ENCODE results near the gene REX1BD.
A peak's percentile ranks its signal among the peaks of the same experiment; 100 is the strongest.
"Not testable (repeated sequence)": the region's sequence is repeated elsewhere in the genome, so short reads cannot be mapped to it uniquely, and the experiment has no call there.

Gene REX1BD

DNA sequence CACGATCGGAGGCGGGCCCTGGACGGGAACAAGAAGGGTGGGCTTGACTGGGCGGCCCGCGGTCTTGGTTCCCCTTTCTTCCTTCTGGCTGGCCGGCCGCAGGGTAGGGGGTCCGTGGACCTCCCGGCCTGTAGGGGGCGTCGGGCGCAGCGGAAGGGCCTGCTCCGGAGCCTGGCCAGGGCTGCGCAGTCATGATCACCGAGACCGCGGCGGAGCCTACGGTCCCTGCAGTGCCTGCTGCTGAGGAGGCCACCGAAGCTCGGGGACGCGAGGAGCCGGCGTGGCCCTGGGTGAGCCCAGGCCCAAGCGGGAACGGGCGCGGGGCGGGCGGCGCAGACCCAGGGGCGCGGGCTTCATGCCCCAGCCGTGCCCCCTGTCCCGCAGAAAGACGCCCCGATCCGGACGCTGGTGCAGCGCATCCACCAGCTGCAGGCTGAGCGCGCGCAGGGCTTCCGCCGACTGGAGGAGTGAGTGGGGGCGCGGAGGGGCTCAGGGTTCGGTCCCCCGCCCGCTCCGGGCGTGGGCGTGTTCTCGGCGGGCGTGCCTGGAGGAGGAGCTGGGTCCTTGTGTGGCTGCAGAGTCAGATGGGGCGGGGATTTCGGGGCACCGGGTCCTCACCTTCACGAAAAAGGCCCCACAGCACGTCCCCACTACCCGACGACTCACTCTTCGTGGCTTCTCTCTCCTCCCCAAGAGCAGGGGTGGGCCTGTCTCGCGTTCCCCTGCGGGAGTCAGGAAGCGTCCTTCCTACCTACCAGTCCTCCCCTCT, at the start of gene REX1BD:
TSS of gene REX1BD (plus strand) at position 188 of the 769 bp plus-strand sequence. CDS start at position 192, 4 bp downstream.
- H3K4me3 ChIP-seq: peak within 1 kb of the TSS; percentile 95
- DNase-seq (ENCODE audit: low spot score): peak; percentile 89
- H3K27ac ChIP-seq: peak within 1 kb of the TSS; percentile 72 to 94
- TF ChIP-seq, protein P1, sequence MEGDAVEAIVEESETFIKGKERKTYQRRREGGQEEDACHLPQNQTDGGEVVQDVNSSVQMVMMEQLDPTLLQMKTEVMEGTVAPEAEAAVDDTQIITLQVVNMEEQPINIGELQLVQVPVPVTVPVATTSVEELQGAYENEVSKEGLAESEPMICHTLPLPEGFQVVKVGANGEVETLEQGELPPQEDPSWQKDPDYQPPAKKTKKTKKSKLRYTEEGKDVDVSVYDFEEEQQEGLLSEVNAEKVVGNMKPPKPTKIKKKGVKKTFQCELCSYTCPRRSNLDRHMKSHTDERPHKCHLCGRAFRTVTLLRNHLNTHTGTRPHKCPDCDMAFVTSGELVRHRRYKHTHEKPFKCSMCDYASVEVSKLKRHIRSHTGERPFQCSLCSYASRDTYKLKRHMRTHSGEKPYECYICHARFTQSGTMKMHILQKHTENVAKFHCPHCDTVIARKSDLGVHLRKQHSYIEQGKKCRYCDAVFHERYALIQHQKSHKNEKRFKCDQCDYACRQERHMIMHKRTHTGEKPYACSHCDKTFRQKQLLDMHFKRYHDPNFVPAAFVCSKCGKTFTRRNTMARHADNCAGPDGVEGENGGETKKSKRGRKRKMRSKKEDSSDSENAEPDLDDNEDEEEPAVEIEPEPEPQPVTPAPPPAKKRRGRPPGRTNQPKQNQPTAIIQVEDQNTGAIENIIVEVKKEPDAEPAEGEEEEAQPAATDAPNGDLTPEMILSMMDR (IDR thresholded peaks at IDR 0.05): peak; percentile 66

DNA sequence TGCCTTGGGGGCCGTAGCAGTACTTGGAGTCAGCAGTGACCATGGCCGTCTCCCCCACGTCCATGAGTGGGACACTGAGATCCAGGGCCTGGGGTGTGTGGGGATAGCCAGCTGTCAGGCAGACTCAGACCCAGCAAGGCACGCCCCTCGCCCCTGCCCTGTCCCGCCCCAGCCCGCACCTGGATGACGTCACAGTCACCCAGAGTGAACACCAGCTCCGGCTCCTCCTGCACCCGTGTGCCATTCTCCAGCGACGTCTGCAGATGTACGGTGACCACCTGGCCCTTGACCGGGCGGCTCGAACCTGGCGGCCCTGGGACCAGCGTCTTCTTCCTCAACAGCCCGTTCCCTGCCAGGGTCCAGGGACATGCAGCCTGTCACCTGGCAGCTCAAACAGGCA, 49.2 kb upstream of the REX1BD start:
- TF ChIP-seq, protein P1 (IDR thresholded peaks at IDR 0.05): no peak
- DNase-seq (ENCODE audit: low spot score): no peak
- Histone ChIP-seq H3K4me3 (no peak overlapping the region), H3K27ac (no peak overlapping the region)

DNA sequence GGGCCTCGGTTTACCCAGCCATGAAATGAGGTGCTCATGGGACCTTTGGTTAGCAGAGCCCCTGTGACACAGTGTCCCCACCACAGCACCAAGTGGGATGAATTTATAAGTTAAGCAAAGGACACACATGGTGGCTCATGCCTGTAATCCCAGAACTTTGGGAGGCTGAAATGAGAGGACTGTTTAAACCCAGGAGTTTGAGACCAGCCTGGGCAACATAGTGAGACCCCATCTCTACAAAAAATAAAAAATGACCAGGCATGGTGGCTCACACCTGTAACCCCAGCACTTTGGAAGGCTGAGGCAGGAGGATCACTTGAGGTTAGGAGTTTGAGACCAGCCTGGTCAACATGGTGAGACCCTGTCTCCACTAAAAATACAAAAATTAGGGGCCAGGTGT, 48.4 kb upstream of the REX1BD start:
- H3K27ac ChIP-seq; DNase-seq (ENCODE audit: low spot score); H3K4me3 ChIP-seq: not testable (repeated sequence)

DNA sequence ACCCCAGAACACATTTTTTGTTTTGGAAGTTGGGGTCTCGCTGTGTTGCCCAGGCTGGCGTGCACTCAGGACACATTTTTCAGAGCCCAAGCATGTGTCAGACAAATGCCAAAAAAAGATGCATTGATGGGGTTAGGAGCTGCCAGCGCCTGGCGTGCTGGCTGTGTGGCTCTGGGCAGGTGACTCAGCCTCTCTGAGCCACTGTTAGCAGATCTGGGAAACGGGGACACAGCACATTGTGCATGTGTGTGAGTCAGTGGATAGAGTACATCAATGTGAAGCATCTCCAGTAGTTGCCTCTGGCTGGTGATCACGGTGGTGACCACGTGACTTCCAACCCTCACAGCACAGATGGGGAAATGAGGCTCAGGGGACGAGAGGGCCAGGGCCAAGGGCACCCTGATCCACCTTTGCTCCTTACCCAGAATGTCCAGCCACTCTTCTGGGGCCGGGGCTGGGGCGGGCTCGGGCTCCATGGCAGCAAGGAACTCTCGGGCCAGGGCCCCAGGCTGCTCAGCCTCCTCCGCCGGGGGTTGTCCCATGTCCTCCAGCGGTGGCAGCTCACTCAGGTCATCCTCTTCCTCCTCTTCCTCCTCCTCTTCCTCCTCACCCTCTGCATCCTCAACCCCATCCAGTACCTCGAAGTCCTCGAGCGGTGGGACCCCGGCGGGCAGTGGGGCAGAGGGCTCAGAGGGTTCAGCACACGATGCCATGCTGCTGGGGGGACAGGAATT, 47.2 kb upstream of the REX1BD start:
- no peak for DNase-seq (ENCODE audit: low spot score)
- no peak overlapping the region for H3K27ac ChIP-seq
- no peak overlapping the region for H3K4me3 ChIP-seq
- TF ChIP-seq, protein P1 (IDR thresholded peaks at IDR 0.05): no peak

DNA sequence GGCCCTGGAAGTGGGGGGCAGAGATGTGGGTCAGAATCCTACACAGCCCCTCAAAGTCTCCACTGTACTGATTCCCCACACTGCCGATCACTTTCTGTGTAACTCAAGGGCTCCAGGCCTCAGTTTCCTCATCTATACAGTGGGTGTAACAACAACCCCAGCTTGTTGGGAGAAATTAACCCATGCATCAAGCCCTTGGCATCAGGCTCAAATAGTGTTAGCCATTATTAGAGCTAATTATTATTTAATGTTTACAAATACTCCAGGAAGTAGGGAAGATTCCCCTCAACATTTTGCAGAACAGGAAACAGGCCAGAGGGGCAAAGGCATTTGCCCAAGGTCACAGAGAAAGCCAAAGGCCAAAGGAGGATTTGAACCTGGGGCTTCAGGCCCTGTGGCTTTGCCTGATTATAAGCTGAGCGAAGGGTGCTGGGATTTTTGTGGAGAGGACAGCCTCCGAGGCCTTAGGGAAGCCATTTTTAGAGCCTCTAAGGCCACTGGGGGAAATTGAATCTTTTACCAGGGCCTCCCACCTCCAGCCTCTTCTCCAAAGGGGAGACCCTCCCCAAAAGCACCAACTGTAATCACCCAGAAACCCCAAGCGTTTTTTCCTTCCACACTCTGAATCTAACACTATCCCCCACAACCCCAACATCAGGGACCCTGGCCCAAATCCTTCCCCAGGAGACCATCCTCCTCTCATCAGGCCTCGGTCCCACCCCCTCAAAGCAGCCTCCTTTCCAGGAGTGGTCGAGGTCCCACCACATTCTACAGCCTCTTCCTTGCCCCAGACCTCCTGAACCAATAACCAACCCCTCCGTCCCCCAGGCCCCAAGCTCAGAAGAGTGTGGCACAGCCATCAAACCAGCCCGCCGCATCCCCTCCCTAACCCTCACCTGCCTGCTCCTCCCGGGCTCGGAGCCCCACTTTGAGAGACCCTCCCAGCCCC, 46.3 kb upstream of the REX1BD start:
- Histone ChIP-seq H3K27ac (peak overlapping the region; percentile 87 to 100), H3K4me3 (peak overlapping the region; percentile 99)
- no peak for DNase-seq (ENCODE audit: low spot score)
- TF ChIP-seq, protein P1 (IDR thresholded peaks at IDR 0.05): no peak

DNA sequence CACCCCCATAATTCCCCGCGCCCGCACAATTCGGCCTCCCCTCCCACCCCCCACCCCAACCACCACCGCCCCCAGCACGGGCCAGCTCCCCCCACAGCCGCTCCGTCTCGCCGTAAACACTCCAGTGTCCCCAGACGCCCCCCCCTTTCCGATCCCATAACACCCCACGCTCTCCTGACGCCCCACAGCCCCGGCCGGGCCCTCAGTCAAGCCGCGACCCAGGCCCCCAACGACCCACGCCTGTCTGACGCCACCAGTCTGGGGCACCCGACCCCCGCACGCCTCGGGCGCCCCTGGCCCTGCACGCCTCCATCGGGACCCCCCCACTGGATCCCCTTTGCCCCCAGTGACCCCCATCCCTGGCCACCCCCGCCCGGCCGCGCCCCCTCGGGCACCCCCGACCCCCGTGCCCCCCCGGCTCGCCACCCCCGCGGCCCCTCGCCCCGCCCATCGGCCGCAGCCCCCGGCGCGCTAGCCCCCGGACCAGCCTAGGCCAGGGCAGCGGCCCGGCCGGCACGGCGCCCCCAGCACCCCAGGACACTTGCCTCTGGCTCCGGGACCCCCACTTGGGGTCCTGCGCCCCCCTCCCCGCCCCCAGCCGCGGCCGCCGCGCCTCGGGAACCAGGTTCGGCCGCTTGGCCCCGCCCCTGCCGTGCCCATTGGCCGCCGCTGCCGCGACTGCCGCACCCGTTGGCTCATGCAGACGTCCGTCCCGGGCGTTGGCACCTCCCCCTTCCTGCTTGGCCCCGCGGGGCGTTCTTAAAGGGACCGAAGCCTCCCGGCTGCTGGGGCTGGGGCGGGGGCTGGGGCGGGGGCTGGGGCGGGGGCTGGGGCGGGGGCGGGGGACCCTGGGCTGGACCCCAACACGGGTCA, 45.4 kb upstream of the REX1BD start, which contains the start of gene FKBP8:
TSS of gene FKBP8 (minus strand) at position 633 of the 873 bp plus-strand sequence. CDS start 1,603 bp downstream, outside the sequence.
- Histone ChIP-seq H3K4me3 (peak within 1 kb of the TSS; percentile 99), H3K27ac (peak within 1 kb of the TSS; percentile 87 to 100)
- TF ChIP-seq, protein P1 (IDR thresholded peaks at IDR 0.05): no peak
- peak; percentile 93 for DNase-seq (ENCODE audit: low spot score)
